ENCODE results near the gene PHLDB1. TPM values are rescaled to one million over a fixed set of nuclear protein-coding genes. Genes with fewer than 3 reads are reported as not detected.

PHLDB1 gene
- polyA plus RNA-seq, 1 donor: 155 TPM

- no peak for DNase-seq
Observed at GRCh38 chr11:118621784-118622375, 14.5 kb downstream of the PHLDB1 start.

- DNase-seq: no peak
Observed at GRCh38 chr11:118622376-118623268, 15.2 kb downstream of the PHLDB1 start.

DNA sequence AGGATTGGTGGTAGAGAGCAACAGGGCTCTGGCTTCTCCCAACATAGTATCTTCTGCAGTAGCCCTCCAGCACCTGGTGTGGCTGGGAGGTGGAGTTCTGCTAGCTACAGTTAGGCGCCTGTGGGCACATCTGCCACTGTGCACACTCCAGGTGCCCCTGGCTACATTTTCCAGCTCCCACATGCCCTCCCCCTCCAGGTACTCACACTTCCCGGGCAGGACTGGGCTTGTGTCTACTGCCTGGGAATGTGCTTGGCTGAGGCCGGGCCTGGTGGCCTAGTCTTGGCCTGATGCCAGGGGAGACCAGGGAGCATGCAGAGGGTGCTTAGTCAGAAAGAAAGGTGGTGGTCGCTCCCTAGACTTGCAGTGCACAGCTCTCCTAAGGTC, 15.8 kb downstream of the PHLDB1 start:
- DNase-seq: no peak

GRCh38 chr11:118625036-118625690, 17.7 kb downstream of the PHLDB1 start:
- DNase-seq: no peak

DNA sequence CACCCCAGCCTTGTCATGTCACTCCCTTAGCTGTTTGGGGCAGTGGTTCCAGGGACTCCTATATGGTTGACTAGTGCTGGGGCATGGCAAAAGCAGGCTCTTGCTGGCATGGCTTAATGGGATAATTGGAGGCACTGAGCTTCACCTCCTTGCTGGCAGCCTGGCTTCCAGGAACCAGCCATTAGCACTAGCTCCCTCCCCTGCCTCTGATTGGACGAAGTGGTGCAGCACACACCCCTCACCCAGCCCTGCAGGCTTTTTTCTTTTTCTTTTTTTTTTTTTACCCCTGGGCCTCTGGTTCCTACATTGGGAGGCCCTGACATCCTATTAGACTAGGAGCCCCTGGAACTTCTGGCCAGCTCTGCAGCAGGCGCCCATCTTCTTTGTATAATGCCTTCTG, 18.6 kb downstream of the PHLDB1 start:
- no peak for DNase-seq

- DNase-seq: no peak
Observed at GRCh38 chr11:118627566-118627965, 20.2 kb downstream of the PHLDB1 start.

DNA sequence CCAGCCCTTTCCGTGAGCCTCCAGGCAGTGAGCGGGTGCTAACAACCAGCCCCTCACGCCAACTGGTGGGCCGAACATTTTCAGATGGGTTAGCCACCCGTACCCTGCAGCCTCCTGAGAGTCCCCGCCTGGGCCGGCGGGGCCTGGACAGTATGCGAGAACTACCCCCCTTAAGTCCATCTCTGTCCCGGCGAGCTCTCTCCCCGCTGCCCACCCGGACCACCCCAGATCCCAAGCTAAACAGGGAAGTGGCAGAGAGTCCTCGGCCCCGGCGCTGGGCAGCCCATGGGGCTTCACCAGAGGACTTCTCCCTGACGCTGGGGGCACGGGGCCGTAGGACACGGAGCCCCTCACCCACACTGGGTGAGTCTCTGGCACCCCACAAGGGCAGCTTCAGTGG, 20.6 kb downstream of the PHLDB1 start:
- no peak for DNase-seq

DNA sequence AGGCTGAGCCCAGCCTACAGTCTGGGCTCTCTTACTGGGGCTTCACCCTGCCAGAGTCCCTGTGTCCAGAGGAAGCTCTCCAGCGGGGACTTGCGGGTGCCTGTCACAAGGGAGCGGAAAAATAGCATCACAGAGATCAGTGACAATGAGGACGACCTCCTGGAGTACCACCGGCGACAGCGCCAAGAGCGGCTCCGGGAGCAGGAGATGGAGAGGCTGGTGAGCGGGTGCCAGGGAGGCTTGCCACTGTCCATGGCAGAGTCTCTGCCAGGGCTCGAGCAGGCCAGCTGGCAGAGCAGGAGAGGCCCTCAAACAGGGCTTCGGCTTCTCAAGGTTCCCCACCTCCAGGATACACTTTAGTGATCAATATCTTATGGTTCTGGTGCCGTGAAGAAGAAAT, 21.0 kb downstream of the PHLDB1 start:
- DNase-seq: no peak

GRCh38 chr11:118628861-118629549, 21.6 kb downstream of the PHLDB1 start:
- DNase-seq: no peak

DNA sequence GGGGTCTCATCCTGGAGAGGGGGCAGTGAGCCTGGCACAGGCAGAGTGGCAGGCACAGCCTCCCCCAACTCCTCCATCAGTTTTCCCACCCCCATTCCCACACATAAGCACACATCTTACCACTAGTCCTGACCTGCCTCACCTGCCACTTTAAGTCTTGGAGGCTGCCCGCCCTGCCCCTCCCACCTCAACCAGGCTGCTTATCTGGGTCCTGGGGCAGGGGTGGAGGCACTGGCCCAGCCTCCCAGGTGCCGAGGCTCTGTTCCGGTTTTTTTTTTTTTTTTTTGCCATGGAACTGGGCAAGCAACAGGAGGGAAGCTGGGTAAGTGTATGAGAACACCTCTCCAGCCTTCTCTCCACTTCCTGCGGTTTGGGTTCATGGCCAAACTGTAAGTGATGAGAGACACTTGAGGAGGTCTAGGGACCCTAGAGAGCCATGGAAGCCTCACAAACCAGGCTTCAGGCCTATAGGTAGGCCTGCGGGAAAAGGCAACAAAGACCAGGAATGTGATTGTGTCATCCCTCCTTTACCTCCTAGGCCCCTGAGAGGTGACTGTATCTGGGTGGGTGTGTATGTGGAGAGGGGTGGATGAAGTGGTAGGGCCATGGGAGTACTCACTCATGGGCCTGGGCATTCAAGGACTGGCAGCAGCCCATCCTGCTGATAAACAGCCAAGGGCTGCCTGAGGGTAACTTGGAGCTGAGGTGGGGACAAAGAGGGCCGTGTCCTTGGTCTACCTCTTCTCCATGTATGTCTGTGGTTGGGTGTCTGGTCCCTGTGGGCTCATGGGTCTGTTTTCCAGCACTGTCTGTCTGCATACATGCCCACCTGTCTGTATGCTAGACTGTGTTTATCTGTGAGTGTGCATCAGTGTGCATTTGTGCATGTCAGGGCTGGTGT, 22.6 kb downstream of the PHLDB1 start:
- DNase-seq: no peak

GRCh38 chr11:118631142-118631909, 23.9 kb downstream of the PHLDB1 start:
- no peak for DNase-seq

- no peak for DNase-seq
Observed at GRCh38 chr11:118632577-118633318, 25.3 kb downstream of the PHLDB1 start.

DNA sequence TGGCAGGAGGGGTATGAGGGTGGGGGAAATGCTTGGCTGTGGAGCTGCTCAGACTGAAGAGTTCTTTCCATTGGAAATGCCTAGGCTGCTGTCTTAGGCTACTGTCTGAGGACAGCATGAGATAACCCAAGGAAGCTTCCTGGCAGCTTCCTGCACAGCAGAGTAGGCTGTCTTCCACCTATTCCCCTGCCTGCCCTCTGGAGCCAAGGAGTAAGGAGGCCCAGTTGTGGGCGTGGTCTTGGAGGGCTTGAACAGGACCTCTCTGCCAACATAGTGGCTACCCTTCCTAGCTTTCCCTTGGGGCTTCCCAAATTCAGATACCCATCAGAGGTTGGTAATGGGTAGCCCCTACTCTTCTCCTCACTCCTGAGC, 25.9 kb downstream of the PHLDB1 start:
- DNase-seq: no peak

GRCh38 chr11:118633979-118634378, 26.6 kb downstream of the PHLDB1 start:
- no peak for DNase-seq

DNA sequence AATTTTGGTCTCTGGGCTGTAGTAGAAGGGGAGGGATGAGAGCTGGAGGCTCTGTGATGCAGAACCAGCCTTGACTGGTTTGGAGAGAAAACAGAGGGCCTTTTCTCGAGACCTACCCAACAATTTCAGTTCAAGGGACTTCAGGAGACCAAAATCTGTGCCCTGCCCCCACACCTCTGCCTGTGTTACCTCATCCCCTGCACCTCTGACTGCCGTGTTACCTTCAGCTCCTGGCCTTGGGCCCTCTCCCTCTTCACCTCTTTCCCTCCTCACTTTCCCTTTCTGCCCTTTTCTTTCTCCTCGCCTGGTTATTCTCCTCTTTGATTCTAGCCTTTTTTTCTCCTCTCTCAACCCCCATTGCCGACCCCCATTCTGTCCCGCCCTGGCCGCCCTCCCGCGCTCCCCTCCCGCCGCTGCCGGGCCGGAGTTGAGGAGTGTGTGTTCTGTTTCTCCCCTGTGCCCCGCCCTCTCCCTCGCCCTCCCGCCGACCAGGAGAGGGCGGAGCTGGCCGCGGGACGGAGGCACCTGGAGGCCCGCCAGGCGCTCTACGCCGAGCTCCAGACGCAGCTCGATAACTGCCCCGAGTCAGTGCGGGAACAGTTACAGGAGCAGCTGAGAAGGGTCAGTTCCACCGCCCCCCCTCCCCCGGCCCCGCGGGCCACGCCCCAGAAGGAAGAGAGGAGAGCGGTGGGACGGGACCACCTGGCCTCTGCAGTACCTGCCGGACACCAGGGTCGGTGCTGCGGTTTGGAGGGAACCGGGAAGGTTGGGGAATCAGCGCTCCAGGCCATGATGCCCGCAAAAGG, 27.2 kb downstream of the PHLDB1 start:
- peak; percentile 78 for DNase-seq

- no peak for DNase-seq
Observed at GRCh38 chr11:118635237-118635591, 27.8 kb downstream of the PHLDB1 start.

DNA sequence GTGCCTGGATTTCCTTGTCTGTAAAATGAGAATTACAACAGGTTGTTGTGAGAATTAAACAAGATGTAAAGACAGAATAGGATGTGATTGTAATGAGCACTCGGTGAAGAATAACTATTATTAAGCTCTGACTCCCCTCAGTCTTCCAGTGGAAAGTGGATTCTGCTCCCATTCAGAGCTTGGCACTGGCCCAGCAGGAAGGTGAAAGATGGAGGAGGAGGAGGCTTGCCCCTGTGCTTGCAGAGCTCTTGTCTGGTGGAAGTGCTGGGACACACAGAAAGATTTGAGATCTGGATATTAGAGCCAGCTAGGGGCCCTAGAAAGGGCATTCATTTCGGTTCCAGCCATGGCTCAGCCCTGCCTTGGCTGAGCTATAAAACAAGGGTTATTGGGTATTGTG, 28.2 kb downstream of the PHLDB1 start:
- no peak for DNase-seq

DNA sequence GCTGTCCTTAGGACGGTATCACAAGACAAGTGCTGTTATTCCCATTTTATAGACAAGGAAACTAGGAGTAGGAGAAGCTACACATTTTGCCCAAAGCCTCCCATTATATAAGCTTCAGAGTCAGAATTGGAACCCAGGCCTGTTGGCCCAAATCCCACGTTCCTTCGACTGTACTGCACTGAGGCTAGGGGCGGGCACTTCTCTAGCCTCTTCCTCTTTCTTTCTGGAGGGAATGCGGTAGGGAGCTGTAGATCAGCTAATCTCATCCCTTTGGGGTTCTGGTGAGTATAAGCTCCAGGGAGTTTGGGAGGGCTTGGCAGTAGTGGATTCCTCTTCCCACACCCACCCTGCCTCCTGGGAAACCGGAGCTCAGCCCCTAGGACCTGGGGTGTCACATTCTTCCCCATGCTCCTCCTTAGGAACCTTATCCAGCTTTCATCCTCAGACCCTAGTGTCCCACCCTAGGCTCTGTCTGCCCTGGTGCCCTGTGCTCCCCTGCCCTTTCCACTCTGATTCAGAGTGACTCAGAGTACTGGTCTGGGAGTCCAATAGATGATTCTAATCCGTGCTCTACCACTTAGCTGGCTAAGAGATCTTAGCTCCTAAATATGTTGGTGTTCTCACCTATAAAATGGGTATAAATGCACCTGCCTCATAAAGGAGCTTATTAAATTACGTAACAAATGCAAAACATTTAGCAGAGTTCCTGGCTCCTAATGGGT, 29.3 kb downstream of the PHLDB1 start:
- no peak for DNase-seq

- DNase-seq: no peak
Observed at GRCh38 chr11:118638726-118639125, 31.3 kb downstream of the PHLDB1 start.

All from left kidney (tissue), 2 donors.